Endodermal cell (in vitro differentiated cells): ENCODE results near the gene MAP1LC3A. TPM values are rescaled to one million over a fixed set of nuclear protein-coding genes. Genes with fewer than 3 reads are reported as not detected.
A peak's percentile ranks its signal among the peaks of the same experiment; 100 is the strongest.

Experiments
- DNase-seq: peaks from one replicate; pipeline ENCODE4 v3.0.0-alpha.2; 2017
- H3K27ac ChIP-seq: 2 replicates; pipeline ENCODE4 v1.5.1; 2013; ENCODE audit warnings: mild to moderate bottlenecking, low read depth, low read length, moderate library complexity
- H3K27me3 ChIP-seq: 2 replicates; pipeline ENCODE4 v1.6.1; 2013; ENCODE audit warnings: mild to moderate bottlenecking, low read length, moderate library complexity; ENCODE audit not compliant: insufficient read depth, control insufficient read depth, poor library complexity, severe bottlenecking
- H3K36me3 ChIP-seq: 2 replicates; pipeline ENCODE4 v1.7.0; 2013; ENCODE audit warnings: mild to moderate bottlenecking, low read length, moderate library complexity; ENCODE audit not compliant: control insufficient read depth, insufficient read depth
- H3K4me1 ChIP-seq: one replicate; pipeline ENCODE4 v1.7.0; 2013; ENCODE audit warnings: low read length; ENCODE audit not compliant: control insufficient read depth, insufficient read depth
- H3K4me3 ChIP-seq: 2 replicates; pipeline ENCODE4 v1.5.1; 2013; ENCODE audit warnings: mild to moderate bottlenecking, low read length, moderate library complexity
- H3K9ac ChIP-seq: 2 replicates; pipeline ENCODE4 v1.6.1; 2013; ENCODE audit warnings: mild to moderate bottlenecking, low read length, moderate library complexity; ENCODE audit not compliant: poor library complexity, severe bottlenecking; ENCODE audit errors: extremely low read depth
- H3K9me3 ChIP-seq: 2 replicates; pipeline ENCODE4 v1.6.1; 2013; ENCODE audit warnings: mild to moderate bottlenecking, low read length, moderate library complexity; ENCODE audit not compliant: control insufficient read depth
- H3K27ac Mint-ChIP-seq: 2 replicates; pipeline ENCODE4 v1.8.0; 2020; ENCODE audit warnings: mixed read lengths
- H3K27me3 Mint-ChIP-seq: 2 replicates; pipeline ENCODE4 v1.8.0; 2021; ENCODE audit warnings: mild to moderate bottlenecking, mixed read lengths; ENCODE audit not compliant: insufficient read depth
- H3K36me3 Mint-ChIP-seq: 2 replicates; pipeline ENCODE4 v1.8.0; 2020; ENCODE audit warnings: low read depth, mixed read lengths
- H3K4me1 Mint-ChIP-seq: 2 replicates; pipeline ENCODE4 v1.8.0; 2020; ENCODE audit warnings: mixed read lengths
- H3K4me3 Mint-ChIP-seq: 2 replicates; pipeline ENCODE4 v1.8.0; 2020; ENCODE audit warnings: mild to moderate bottlenecking, moderate library complexity, mixed read lengths
- H3K9me3 Mint-ChIP-seq: 2 replicates; pipeline ENCODE4 v1.8.0; 2020; ENCODE audit warnings: mild to moderate bottlenecking, mixed read lengths
- CTCF ChIP-seq: fragments of 200-600 bp; sonication (generic); conservative IDR thresholded peaks from 2 replicates; pipeline ENCODE4 v1.5.0; 2021; ENCODE audit warnings: antibody characterized with exemption, mild to moderate bottlenecking
- WGBS, 2 experiments: methylation state at CpG; one replicate each; pipeline versions ENCODE4 v1.1.5 to v1.1.7; 2013; ENCODE audit warnings: missing lambda C conversion rate in 2 of 2, mixed read lengths in 1 of 2; ENCODE audit not compliant: insufficient coverage in 1 of 2, insufficient read length in 1 of 2; 5-methylcytosine and 5-hydroxymethylcytosine counted together
- total RNA-seq, 2 donors: library from RNA; stranded (reverse); fragmentation: NEBNext Ultra II Directional in 1 of 2; extraction: Animal tissue kit (Norgen Biotek cat#: 25700) in 1 of 2; gene quantifications; 2 replicates in 1 of 2; 3 replicates in 1 of 2; pipeline ENCODE4 v1.2.1, GENCODE V29; 2021

The MAP1LC3A gene
- total RNA-seq, 2 donors from 2014 or later: 19.0 to 41.6 TPM

GRCh38 chr20:34560614-34561013, 2.1 kb downstream of the MAP1LC3A start:
- WGBS, 2 experiments: 95 to 98% methylated on average over 6 to 7 of the region's 7 CpGs
- no peak overlapping the region for H3K4me3 ChIP-seq
- Mint-ChIP-seq H3K9me3 (no peaks in the 10 kb centered on the region), H3K27ac (no peak overlapping the region), H3K4me1 (peaks cover 5% of the 10 kb centered on the region), H3K27me3 (peaks cover 11% of the 10 kb centered on the region), H3K4me3 (no peak overlapping the region), H3K36me3 (peaks cover 2% of the 10 kb centered on the region)
- no peaks in the 10 kb centered on the region for H3K9me3 ChIP-seq
- H3K27ac ChIP-seq: no peak overlapping the region
- no peaks in the 10 kb centered on the region for H3K36me3 ChIP-seq
- no peak for TF ChIP-seq CTCF
- H3K4me1 ChIP-seq: no peaks in the 10 kb centered on the region
- DNase-seq: peak; percentile 43
- H3K27me3 ChIP-seq: no peaks in the 10 kb centered on the region
- H3K9ac ChIP-seq: no peak overlapping the region

- H3K27me3 ChIP-seq: no peaks in the 10 kb centered on the region
- no peak overlapping the region for H3K4me3 ChIP-seq
- no peak for TF ChIP-seq CTCF
- no peak overlapping the region for H3K27ac Mint-ChIP-seq
- H3K9ac ChIP-seq: no peak overlapping the region
- no peaks in the 10 kb centered on the region for H3K9me3 ChIP-seq
- H3K4me1 ChIP-seq: no peaks in the 10 kb centered on the region
- 94% methylated on average over 10 of the region's 10 CpGs for WGBS, 2 experiments
- H3K27ac ChIP-seq: no peak overlapping the region
- no peak overlapping the region for H3K4me3 Mint-ChIP-seq
- H3K36me3 Mint-ChIP-seq: peaks cover 6% of the 10 kb centered on the region
- no peaks in the 10 kb centered on the region for H3K9me3 Mint-ChIP-seq
- H3K27me3 Mint-ChIP-seq: peaks cover 11% of the 10 kb centered on the region
- no peaks in the 10 kb centered on the region for H3K36me3 ChIP-seq
- H3K4me1 Mint-ChIP-seq: peaks cover 5% of the 10 kb centered on the region
- DNase-seq: no peak
Observed at GRCh38 chr20:34561661-34562060, 3.1 kb downstream of the MAP1LC3A start.

GRCh38 chr20:34562641-34563040, 4.1 kb downstream of the MAP1LC3A start:
- H3K36me3 ChIP-seq: no peaks in the 10 kb centered on the region
- Mint-ChIP-seq H3K36me3 (peaks cover 6% of the 10 kb centered on the region), H3K27me3 (peaks cover 8% of the 10 kb centered on the region), H3K4me3 (no peak overlapping the region), H3K9me3 (no peaks in the 10 kb centered on the region), H3K27ac (no peak overlapping the region), H3K4me1 (peaks cover 6% of the 10 kb centered on the region)
- H3K9ac ChIP-seq: no peak overlapping the region
- no peaks in the 10 kb centered on the region for H3K27me3 ChIP-seq
- DNase-seq: peak; percentile 81
- 80% methylated on average over 4 of the region's 5 CpGs; no CpG with 5 or more reads in 1 of the 2 experiments for WGBS, 2 experiments
- no peaks in the 10 kb centered on the region for H3K4me1 ChIP-seq
- no peaks in the 10 kb centered on the region for H3K9me3 ChIP-seq
- peak; percentile 78 for TF ChIP-seq CTCF
- no peak overlapping the region for H3K4me3 ChIP-seq
- no peak overlapping the region for H3K27ac ChIP-seq
